Esophagus squamous epithelium (tissue), 5 donors: ENCODE data around the gene FGD2. TPM values are rescaled to one million over a fixed set of nuclear protein-coding genes. Genes with fewer than 3 reads are reported as not detected.
"Not testable (repeated sequence)": the region's sequence is repeated elsewhere in the genome, so short reads cannot be mapped to it uniquely, and the experiment has no call there.

Experiments used
- DNase-seq: peaks from one replicate; lab custom pipeline; 2025; lab: John Stamatoyannopoulos, UW
- H3K27ac ChIP-seq, 4 donors: fragments of 200-600 bp; sonication (generic); one replicate each; pipeline ENCODE4 v1.5.1; 2016 to 2019; ENCODE audit warnings: mild to moderate bottlenecking in 1 of 4
- H3K27me3 ChIP-seq, 4 donors: fragments of 200-600 bp; sonication (generic); 1 replicate in 3 of 4; 2 replicates in 1 of 4; pipeline versions ENCODE4 v1.5.1 to v1.6.0; 2017 to 2021; ENCODE audit warnings: antibody characterized with exemption in 1 of 4
- H3K36me3 ChIP-seq, 3 donors: fragments of 200-600 bp; sonication (generic); one replicate each; pipeline ENCODE4 v1.5.1; 2016 to 2019
- H3K4me1 ChIP-seq, 3 donors: fragments of 200-600 bp; sonication (generic); one replicate each; pipeline ENCODE4 v1.5.1; 2017 to 2019
- H3K4me3 ChIP-seq, 4 donors: fragments of 200-600 bp; sonication (generic); 1 replicate in 3 of 4; 2 replicates in 1 of 4; pipeline ENCODE4 v1.5.1; 2016 to 2019; ENCODE audit warnings: mild to moderate bottlenecking in 2 of 4, moderate library complexity in 1 of 4
- H3K9me3 ChIP-seq, 3 donors: fragments of 200-600 bp; sonication (generic); one replicate each; pipeline ENCODE4 v1.5.1; 2016 to 2019
- CTCF ChIP-seq, 6 experiments: fragments of 450-650 bp in 4 of 6; fragments of 200-600 bp in 2 of 6; sonication (generic) in 2 of 6; IDR thresholded peaks; one replicate each; pipeline ENCODE4 v1.5.1; 2016 to 2019; ENCODE audit warnings: antibody characterized with exemption in 6 of 6, mild to moderate bottlenecking in 4 of 6, moderate library complexity in 4 of 6
- POLR2A ChIP-seq, 4 donors: fragments of 450-650 bp; IDR thresholded peaks; one replicate each; pipeline ENCODE4 v1.6.1; 2017; ENCODE audit warnings: antibody characterized with exemption in 4 of 4, mild to moderate bottlenecking in 4 of 4, moderate library complexity in 3 of 4
- WGBS, 2 donors: methylation state at CpG; one replicate each; pipeline ENCODE4 v1.1.5; 2018; 5-methylcytosine and 5-hydroxymethylcytosine counted together
- intact Hi-C: fragments of 100-400 bp; cut with DNase I; formaldehyde crosslinking; loops from one replicate; pipeline ENCODE4 v1.15.0; 2022
- total RNA-seq, 4 donors: library from RNA; depleted of rRNA; stranded (reverse); fragments of >200 nt; gene quantifications; one replicate each; pipeline ENCODE4 v1.1.0, GENCODE V29; 2016
- donor health status: DM: yes; HTN: yes; CAD: no.

The FGD2 gene
- total RNA-seq, 4 donors from 2014 or later: 2.6 to 13.4 (median 5.3) TPM

- WGBS, 2 donors: 0 to 1% methylated on average over 13 to 15 of the region's 15 CpGs
- Histone ChIP-seq H3K27ac (peak overlapping the region; percentile 93 to 97 (median 95)), H3K27me3 (no peaks in the 10 kb centered on the region), H3K9me3 (no peaks in the 10 kb centered on the region), H3K4me1 (peaks cover 29 to 62% (median 40%) of the 10 kb centered on the region in 3 donors), H3K36me3 (peaks cover 0 to 17% (median 6%) of the 10 kb centered on the region in 3 donors), H3K4me3 (peak overlapping the region; percentile 80 to 85 (median 82))
- intact Hi-C loops: no loop called here
- DNase-seq: no peak
- TF ChIP-seq CTCF (IDR thresholded peaks at IDR 0.05): no peak
- no peak for TF ChIP-seq POLR2A (IDR thresholded peaks at IDR 0.05)
Observed at GRCh38 chr6:36985417-36985807, 20.0 kb upstream of the FGD2 start.

- H3K9me3 ChIP-seq: no peaks in the 10 kb centered on the region
- WGBS, 2 donors: 0% methylated on average over 2 to 3 of the region's 101 CpGs
- H3K36me3 ChIP-seq: peaks cover 0 to 11% (median 3%) of the 10 kb centered on the region in 3 donors
- peaks cover 29 to 55% (median 37%) of the 10 kb centered on the region in 3 donors for H3K4me1 ChIP-seq
- no peaks in the 10 kb centered on the region for H3K27me3 ChIP-seq
- peak; percentile 48 for DNase-seq
- intact Hi-C loops: no loop called here
- peak within 1 kb of the TSS; percentile 80 to 85 (median 82) for H3K4me3 ChIP-seq
- peak within 1 kb of the TSS; percentile 93 to 97 (median 95) for H3K27ac ChIP-seq
- no peak for TF ChIP-seq CTCF (IDR thresholded peaks at IDR 0.05)
- peak in 3 of 4 donors; percentile 92 to 99 (median 98) for TF ChIP-seq POLR2A (IDR thresholded peaks at IDR 0.05)
Observed at GRCh38 chr6:36985808-36986703, 19.4 kb upstream of the FGD2 start, which contains the start of gene MTCH1. Gene MTCH1 (minus strand): TSS chr6:36986196. CDS start chr6:36986173, 23 bp downstream.

- Histone ChIP-seq H3K4me1 (peaks cover 29 to 49% (median 33%) of the 10 kb centered on the region in 3 donors), H3K4me3 (peak overlapping the region; percentile 80 to 85 (median 82)), H3K27ac (peak overlapping the region; percentile 93 to 97 (median 95)), H3K9me3 (no peaks in the 10 kb centered on the region), H3K27me3 (no peaks in the 10 kb centered on the region), H3K36me3 (peaks cover 0 to 5% (median 0%) of the 10 kb centered on the region in 3 donors)
- intact Hi-C loops: no loop called here
- DNase-seq: no peak
- WGBS, 2 donors: 3 to 6% methylated on average over 3 to 8 of the region's 8 CpGs
- TF ChIP-seq POLR2A (IDR thresholded peaks at IDR 0.05): no peak
- TF ChIP-seq CTCF (IDR thresholded peaks at IDR 0.05): no peak
Observed at GRCh38 chr6:36986704-36987047, 18.8 kb upstream of the FGD2 start.

GRCh38 chr6:36989264-36989663 lies 16.2 kb upstream of the FGD2 start:
- Histone ChIP-seq H3K4me1 (peaks cover 15 to 23% (median 19%) of the 10 kb centered on the region in 3 donors), H3K36me3 (no peaks in the 10 kb centered on the region), H3K9me3 (no peaks in the 10 kb centered on the region), H3K27ac (no peak overlapping the region), H3K4me3 (no peak overlapping the region), H3K27me3 (no peaks in the 10 kb centered on the region)
- 80 to 82% methylated on average over 6 of the region's 6 CpGs for WGBS, 2 donors
- no peak for TF ChIP-seq POLR2A (IDR thresholded peaks at IDR 0.05)
- TF ChIP-seq CTCF (IDR thresholded peaks at IDR 0.05): no peak
- no peak for DNase-seq
- intact Hi-C loops: no loop called here

- H3K27me3 ChIP-seq, DNase-seq, H3K9me3 ChIP-seq, H3K4me3 ChIP-seq, H3K36me3 ChIP-seq, H3K27ac ChIP-seq, intact Hi-C loops: not testable (repeated sequence)
- H3K4me1 ChIP-seq: peaks cover 9 to 12% (median 9%) of the 10 kb centered on the region in 3 donors
- WGBS, 2 donors: 64 to 79% methylated on average over 2 of the region's 2 CpGs
Observed at GRCh38 chr6:36990401-36990800, 15.1 kb upstream of the FGD2 start.
